NCI-H446 (cell line): ENCODE measurements around the gene CEP250.
"Not testable (repeated sequence)": the region's sequence is repeated elsewhere in the genome, so short reads cannot be mapped to it uniquely, and the experiment has no call there.

Experiments
- DNase-seq, 2 experiments: peaks; one replicate each; lab custom pipeline; 2025; lab: John Stamatoyannopoulos, UW

Gene CEP250

DNA sequence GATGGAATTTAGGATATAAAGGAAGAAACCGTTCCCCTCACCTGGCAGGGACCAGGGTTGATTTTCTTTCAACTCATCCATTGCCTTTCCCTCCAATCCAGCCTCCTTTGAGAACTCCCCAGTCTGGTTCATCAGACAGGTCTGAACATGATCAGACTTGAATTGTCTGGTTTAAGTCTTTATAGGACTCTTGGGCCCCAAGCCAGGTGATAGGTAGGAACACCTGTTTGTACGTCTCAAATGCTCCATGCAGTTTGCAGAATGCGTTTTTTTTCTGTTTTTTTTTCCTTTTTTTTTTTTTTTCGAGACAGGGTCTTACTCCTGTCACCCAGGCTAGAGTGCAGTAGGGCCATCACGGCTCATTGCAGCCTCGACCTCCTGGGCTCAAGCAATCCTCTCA lies 4.1 kb upstream of the CEP250 start:
- no peak for DNase-seq

DNA sequence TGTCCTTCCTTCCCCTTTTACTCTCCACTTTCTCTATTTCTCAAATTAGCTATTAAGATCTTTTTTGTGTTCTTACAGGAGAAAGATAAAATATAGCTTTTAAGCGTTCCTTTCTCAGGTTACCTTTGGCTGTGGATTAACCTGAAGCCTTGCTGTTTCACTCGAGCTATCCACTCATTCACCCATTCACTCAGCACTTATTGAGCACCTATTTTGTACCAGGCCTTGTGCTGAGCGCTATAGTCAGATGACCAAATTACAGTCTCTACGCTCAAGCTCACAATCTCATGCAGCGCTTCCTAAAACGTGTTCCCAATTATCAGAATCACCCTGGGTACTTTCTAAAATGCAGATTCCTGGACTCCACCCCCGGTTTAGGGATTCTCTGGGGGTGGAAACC lies 1.8 kb upstream of the CEP250 start:
- no peak for DNase-seq

DNA sequence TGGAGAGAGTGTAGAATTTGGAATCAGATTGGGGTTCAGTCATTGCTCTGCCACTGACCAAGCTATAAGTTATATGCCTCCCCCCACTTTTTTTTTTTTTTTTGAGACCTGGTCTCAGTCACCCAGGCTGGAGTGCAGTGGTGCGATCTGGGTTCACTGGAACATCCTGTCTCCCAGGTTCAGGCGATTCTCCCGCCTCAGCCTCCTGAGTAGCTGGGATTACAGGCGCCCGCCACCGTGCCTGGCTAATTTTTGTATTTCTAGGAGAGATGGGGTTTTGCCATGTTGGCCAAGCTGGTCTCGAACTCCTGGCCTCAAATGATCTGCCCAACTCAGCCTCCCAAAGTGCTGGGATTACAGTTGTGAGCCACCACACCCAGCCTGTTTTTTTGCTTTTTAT lies 1.3 kb downstream of the CEP250 start:
- not testable (repeated sequence) for DNase-seq

DNA sequence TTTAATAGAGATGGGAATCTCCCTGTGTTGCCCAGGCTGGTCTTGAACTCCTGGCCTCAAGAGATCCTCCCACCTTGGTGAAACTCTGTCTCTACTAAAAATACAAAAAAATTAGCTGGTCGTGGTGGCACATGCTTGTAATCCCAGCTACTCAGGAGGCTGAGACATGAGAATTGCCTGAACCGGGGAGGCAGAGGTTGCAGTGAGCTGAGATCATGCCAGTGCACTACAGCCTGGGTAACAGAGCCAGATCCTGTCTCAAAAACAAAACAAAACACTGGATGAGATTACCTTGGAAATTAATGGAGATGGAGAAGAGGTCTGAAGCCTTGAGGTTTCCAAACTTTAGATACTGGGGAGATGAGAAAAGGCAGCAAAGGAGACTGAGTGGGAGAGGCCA lies 2.1 kb downstream of the CEP250 start:
- DNase-seq: not testable (repeated sequence)

DNA sequence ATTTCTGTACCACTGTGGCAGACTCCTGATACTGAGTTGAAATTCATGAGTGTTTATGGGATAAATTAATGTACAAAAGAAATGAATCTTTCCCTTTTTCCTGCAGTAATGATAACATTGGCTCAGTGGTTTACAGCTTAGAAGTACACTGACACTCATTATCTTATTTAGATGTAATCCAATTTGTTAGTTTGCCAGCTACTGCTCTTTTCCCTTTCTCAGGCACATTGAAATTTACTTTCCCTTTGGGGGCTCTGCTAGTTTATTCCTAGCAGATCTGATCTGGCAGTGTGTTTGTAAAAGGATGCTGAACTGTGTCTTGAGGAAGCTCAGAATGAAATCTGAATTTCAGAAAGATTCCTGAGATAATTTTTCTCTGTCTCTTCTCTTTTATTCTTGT lies 3.0 kb downstream of the CEP250 start:
- DNase-seq: no peak

DNA sequence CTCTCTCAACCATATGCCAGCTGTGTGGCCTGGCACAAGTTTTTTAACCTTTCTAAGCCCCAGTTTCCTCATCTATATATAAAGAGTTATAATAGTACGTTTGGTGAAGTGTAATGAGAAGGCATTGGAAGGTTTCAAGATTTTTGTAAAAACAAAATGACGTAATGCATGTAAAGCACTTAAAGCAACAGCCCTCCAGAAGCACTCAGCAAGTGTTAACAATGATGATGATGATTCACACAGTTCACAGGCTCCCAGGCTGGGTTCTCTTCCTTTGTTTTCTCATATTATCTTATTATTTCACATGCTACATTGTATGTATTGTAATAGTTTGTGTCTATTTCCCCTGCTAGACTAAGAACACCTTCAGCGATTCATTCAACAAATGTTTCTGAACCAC lies 6.2 kb downstream of the CEP250 start:
- no peak for DNase-seq

DNA sequence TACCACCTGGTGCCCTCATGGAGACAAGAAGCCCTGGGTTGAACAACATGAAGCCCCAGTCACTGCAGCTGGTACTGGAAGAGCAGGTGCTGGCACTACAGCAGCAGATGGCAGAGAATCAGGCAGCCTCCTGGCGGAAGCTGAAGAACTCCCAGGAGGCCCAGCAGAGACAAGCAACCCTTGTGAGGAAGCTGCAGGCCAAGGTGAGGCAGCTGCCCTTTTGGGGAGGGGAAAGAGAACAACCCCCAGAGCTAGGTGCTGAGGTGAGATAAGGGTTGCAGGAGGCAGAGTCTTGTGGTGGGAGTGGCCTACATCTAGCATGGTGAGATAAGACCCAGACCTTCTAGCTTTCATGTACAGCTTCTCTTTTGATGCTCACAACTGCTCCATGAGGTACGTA lies 7.0 kb downstream of the CEP250 start:
- DNase-seq: peak in 1 of 2 experiments; percentile 30

DNA sequence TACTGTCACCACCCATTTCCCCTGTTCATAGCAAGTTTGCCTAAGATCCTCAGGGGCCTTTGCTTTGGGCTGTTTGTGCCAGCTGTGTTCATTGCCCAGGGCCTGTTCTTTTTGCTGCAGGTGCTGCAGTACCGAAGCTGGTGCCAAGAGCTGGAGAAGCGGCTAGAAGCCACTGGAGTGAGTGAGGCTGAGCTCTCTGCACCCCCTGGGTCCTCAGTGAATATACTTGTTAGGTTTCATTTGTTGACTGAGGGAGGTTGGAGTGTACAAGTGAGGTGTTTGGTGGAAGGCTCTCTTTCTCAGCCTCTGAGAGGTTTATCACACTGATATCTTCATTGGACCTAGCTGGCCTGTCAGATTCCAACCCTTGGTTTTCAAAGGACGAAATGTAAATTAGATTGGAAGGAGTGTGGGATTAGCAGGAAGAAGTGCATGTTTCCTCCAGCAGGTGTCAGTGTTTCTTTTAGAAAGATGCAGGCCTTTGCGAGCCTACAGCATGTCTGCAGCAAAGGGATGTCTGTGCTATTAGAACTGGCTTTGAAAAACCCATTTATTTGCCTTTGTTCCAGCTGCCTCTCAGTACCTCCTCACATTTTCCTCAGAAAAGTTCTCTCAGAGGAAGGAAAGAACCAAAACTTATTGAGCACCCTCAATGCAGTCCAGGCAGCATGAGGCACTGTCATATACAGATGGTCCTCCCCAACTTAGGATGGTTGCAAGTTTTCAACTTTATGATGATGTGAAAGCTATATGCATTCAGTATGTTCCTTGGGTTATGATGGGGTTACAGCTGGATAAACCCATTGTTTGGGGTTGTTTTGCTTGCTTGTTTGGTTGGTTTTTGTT lies 8.3 kb downstream of the CEP250 start:
- peak; percentile 79 to 83 for DNase-seq

DNA sequence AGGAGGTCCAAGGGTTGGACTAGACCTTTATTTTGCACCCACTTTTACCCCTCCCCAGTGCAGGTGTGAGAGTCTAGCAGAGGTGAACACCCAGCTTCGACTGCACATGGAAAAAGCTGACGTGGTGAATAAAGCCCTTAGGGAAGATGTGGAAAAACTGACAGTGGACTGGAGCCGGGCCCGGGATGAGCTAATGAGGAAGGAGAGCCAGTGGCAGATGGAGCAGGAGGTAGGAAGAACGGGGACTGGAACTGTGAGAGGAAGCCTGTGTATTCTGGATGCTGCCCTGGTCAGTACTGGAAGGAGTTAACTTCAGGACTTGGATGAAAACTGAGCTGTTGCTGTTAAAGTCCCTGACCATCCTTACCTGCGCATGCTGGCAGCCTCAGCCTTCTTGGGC lies 10.6 kb downstream of the CEP250 start:
- no peak for DNase-seq

DNA sequence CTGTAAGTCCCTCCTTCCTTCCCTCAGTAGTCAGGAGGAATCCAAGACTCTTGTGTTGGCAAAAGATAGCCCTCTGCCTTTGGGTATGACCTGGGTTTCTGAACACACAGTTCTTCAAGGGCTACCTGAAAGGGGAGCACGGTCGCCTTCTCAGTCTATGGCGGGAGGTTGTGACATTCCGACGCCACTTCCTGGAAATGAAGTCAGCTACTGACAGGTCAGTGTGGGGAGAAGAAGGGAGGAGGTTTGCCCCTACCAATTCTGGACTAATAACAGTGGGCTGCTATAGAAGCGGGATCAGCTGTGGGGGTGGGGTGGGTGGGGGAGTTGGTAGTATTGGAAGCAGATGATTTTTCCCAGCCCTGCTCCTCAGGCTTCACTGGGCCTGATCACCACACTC lies 11.5 kb downstream of the CEP250 start:
- no peak for DNase-seq

DNA sequence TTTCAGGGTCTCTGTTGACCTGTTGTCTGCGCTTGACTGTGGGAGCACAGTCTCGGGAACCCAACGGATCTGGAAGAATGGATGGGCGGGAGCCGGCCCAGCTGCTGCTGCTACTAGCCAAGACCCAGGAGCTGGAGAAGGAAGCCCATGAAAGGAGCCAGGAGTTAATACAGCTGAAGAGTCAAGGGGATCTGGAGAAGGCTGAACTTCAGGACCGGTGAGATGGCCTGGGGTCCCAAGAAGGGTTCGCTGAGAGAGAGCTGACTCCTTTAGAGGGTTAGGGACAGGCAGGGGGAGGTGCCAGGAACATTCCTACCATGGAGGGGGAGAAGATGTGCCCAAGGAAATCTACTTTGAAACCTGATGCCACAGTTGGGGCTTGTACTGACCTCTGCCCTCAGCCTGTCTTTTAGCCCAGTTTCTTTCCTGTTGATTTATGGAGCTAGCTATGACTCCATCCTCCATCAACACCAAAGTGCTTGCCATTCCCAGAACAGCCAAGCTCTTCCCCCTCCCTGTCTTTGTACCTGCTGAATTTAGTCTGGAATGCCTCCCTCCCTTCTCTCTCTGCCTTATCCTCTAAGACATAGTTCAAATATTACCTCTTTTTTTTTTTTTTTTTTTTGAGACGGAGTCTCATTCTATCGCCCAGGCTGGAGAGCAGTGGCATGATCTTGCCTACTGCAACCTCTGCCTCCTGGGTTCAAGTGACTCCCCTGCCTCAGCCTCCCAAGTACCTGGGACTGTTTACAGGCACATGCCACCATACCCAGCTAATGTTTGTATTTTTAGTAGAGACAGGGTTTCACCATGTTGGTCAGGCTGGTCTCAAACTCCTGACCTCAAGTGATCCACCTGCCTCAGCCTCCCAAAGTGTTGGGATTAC lies 12.2 kb downstream of the CEP250 start:
- DNase-seq: no peak

DNA sequence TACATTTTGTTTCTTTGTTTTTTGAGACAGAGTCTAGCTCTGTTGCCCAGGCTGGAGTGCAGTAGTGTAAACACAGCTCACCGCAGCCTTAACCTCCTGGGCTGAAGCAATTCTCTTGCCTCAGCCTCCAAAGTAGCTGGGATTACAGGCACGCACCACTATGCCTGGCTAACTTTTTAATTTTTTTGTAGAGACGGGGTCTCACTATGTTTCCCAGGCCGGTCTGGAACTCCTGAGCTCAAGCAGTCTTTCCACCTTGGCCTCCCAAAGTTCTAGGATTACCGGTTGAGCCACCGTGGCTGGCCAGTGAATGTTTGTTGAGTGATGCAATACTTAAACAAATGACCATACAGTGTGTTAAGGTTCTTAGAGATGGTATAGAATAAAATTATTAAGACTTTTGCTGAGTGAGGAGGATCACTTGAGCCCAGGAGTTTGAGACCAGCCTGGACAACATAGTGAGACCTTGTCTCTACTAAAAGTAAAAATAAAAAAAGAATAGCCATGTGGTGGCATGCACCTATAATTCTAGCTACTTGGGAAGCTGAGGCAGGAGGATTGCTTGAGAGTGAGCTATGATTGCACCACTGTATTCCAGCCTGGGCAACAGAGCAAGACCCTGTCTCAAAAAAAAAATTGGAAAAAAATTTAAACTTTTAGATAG lies 13.4 kb downstream of the CEP250 start:
- no peak for DNase-seq

DNA sequence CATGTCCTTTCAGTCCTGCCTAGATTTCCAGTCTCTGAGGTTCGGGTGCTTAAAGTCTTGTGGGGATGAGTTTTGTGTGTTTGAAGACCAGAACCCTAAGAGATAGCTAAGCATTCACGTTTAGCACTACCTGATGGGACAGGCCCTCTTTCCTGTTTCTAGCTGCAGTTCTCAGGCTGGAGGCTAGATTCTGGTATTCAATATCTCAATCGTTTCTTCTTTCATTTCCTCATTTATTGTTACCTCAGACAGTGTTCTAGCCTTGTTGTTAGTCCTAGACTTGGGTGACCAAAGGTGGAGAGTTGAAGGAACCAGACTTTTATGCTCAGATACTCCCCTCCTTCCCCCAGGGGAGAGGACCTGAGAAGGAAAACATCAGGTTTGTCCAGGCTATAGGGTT lies 16.8 kb downstream of the CEP250 start:
- no peak for DNase-seq

DNA sequence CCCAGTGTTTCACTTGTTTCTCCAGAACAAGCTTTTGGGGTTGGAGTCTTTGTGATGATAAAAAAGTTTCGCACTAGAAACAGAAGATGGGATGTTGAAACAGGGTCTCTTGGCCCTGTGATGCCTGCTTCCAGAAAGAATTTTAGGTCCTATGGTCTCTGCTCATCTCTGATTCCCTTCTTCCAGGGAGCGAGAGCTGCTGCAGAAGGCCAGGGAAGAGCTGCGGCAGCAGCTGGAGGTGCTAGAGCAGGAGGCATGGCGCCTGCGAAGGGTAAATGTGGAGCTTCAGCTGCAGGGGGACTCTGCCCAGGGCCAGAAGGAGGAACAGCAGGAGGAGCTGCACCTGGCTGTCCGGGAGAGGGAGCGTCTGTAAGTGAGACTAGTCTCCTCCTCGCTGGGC lies 18.3 kb downstream of the CEP250 start:
- no peak for DNase-seq

DNA sequence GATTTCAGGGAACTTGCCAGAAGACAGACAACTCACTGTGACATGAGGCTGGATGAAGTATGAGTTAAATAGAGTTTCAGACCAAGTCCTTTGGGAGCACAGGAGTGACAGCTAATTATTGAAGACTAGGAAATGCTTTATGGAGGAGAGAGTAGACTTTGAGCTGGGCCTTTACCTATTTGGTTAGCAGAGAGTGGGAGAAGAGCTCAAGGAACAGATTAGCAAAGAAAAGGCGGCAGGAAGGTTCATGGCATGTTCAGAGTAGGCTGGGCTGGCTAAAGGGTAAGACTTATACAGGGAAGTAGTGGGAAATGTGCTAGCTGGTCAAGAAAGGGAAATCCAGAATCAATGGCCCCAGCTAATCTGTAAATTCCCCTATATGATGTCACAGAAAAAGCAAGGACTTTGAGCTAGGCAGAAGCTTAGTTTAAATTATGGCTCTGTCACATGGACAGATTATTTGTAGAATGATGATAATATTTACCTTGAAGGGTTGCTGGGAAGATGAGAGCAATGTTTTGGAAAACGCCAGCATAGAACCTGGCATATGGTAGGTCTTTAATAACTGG lies 19.0 kb downstream of the CEP250 start:
- no peak for DNase-seq

DNA sequence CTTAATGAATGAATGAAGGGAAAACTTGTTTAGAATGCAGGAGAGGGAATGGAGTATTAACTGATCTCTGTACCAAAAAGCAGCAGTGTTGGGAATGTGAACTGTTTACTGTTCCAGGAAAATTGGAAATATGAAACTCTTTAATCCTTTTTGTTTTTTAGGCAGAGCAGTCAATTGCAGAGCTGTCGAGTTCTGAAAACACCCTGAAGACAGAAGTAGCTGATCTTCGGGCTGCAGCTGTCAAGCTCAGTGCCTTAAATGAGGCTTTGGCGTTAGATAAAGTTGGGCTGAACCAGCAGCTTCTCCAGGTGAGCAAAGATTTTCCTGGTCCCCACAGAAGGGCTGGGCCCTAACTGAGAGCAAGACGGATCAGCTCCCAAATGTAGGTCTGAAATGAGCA lies 20.9 kb downstream of the CEP250 start:
- DNase-seq: no peak

DNA sequence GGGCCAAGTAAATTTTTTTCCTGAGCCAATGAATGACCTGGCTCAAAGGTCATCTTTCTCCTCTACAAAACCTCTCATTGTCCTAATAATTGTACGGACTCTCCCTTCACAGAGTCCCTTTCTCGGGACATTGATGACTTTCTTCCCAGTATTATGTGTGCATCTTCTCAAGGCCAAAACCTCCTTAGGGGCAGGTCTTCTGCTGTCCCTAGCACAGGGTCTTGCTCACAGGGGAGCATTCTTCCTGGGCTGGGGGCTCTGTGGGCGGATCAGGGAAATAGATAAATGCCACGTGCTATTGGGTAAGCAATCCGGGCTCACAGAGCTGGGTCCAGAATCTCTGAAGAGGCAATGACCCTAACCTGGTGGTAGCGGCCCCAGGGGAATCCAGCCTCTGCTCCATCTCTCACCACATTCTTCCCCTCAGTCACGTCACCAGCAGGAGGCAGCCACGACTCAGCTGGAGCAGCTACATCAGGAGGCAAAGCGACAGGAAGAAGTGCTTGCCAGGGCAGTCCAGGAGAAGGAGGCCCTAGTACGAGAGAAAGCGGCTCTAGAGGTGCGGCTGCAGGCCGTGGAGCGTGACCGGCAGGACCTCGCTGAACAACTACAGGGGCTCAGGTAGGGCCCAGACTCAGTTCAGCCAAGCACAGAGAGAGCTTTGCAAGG lies 23.5 kb downstream of the CEP250 start:
- peak in 1 of 2 experiments; percentile 14 for DNase-seq

DNA sequence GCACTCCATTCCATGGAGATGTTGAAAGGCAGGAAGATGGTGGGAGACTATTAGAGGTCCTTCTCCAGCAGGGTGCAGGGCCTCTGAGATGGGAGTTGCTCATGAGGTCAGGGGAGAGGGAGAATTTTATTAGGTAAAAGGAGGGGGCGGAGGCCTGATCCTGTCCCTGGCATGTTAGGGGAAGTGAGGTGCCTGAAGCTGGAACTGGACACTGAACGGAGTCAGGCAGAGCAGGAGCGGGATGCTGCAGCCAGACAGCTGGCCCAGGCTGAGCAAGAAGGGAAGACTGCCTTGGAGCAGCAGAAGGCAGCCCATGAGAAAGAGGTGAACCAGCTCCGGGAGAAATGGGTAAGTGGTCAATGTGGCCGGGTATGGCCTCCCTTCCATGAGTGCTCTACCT lies 24.4 kb downstream of the CEP250 start:
- no peak for DNase-seq

DNA sequence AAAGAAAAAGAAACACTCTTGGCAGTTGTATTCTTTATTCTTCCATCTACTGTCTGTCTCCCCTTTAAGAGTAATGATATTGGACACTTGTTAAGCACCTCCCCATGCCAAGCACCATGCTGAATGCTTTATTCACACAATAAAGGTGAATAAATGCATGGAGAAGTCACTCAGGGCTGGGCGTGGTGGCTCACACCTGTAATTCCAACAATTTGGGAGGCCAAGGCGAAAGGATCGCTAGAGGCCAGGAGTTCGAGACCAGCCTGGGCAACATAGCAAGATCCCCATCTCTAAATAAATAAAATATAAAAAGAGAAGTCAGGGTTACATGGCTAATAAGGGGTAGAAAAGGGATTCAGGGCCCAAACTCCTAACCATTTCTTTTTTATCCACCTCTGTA lies 32.1 kb downstream of the CEP250 start:
- no peak for DNase-seq

DNA sequence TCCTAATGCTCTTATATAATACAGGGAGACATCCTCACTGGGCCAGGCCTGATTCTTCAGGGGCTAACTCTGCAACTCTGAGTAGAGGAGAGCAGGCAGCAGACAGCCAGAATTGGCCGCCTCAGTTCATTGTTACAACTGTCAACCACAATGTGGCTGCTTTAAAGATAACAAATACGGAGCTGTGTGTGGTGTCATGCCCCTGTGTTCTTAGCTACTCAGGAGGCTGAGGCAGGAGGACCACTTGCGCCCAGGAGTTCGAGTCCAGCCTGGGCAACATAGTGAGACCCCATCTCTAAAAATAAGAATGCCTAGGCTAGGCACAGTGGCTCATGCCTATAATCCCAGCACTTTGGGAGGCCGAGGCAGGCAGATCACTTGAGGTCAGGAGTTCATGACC lies 34.3 kb downstream of the CEP250 start:
- no peak for DNase-seq

DNA sequence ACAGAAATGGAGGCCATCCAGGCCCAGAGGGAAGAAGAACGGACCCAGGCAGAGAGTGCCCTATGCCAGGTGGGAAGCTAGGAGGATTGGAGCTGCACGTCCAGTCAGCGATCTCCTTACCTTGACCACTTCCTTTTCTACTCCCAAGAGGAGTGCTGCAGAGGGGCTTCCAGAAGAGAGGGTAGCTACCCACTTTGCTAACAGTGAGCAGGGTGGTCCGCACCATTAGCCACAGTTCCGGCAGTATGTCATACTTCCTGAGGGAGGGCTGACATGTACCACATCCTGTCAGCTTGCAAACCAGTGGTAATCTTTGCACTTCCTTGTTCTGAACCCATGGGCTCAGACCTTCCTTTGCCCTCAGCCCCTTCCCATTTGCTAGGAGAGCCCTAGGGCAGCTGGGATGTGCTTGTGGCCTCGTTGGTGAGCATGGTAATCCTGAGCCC lies 35.4 kb downstream of the CEP250 start:
- no peak for DNase-seq

DNA sequence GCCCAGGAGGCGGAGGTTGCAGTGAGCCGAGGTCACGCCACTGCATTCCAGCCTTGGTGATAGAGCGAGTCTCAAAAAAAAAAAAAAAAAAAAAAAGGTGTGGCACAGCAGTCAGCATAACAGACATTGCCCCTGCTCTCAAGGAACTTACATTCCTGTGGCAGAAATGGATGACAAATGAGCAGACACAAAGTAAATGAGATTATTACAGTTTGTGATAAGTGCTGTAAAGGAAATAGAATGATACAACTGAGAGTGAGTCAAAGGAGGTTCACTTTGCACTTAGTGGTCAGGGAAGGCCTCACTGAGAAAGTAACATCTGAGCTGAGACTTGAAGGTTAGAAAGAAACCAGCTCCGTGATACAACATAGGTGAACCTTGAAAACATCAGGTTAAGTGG lies 36.4 kb downstream of the CEP250 start:
- DNase-seq: no peak
